Trophoblast cell (in vitro differentiated cells and primary cell): Measurements from ENCODE around the gene OR2B3.

Experiments used
- DNase-seq, 2 donors: peaks; one replicate each; pipeline ENCODE4 v3.0.0-alpha.2; 2016
- H2AFZ ChIP-seq: 2 replicates; pipeline ENCODE4 v1.6.1; 2013; ENCODE audit warnings: low read length, moderate library complexity, mild to moderate bottlenecking; ENCODE audit not compliant: insufficient read depth, poor library complexity
- H2AK5ac ChIP-seq: 2 replicates; pipeline ENCODE4 v1.6.1; 2013; ENCODE audit warnings: mild to moderate bottlenecking, low read length
- H2BK120ac ChIP-seq: 2 replicates; pipeline ENCODE4 v1.6.1; 2013; ENCODE audit warnings: low read length, mild to moderate bottlenecking, moderate library complexity; ENCODE audit not compliant: insufficient read depth, poor library complexity
- H2BK12ac ChIP-seq: 2 replicates; pipeline ENCODE4 v1.6.1; 2013; ENCODE audit warnings: mild to moderate bottlenecking, low read length, moderate library complexity
- H2BK5ac ChIP-seq: 2 replicates; pipeline ENCODE4 v1.6.1; 2013; ENCODE audit warnings: low read length, low read depth, moderate library complexity, mild to moderate bottlenecking; ENCODE audit not compliant: poor library complexity
- H3K14ac ChIP-seq: 2 replicates; pipeline ENCODE4 v1.6.1; 2013; ENCODE audit warnings: mild to moderate bottlenecking, low read length
- H3K18ac ChIP-seq: 2 replicates; pipeline ENCODE4 v1.6.1; 2013; ENCODE audit warnings: mild to moderate bottlenecking, low read length
- H3K23ac ChIP-seq: 2 replicates; pipeline ENCODE4 v1.6.1; 2013; ENCODE audit warnings: low read length
- H3K27ac ChIP-seq: 2 replicates; pipeline ENCODE4 v1.5.1; 2013; ENCODE audit warnings: low read depth, mild to moderate bottlenecking, inconsistent platforms, low read length, moderate library complexity
- H3K27me3 ChIP-seq: 2 replicates; pipeline ENCODE4 v1.6.1; 2013; ENCODE audit warnings: inconsistent platforms, mild to moderate bottlenecking, low read length, moderate library complexity; ENCODE audit not compliant: insufficient read depth
- H3K36me3 ChIP-seq, 2 experiments: 1 replicate in 1 of 2; 2 replicates in 1 of 2; pipeline ENCODE4 v1.6.1; 2013; ENCODE audit warnings: low read length in 2 of 2, mild to moderate bottlenecking in 2 of 2, moderate library complexity in 1 of 2; ENCODE audit not compliant: insufficient read depth in 2 of 2, control insufficient read depth in 1 of 2
- H3K4ac ChIP-seq: 2 replicates; pipeline ENCODE4 v1.6.1; 2013; ENCODE audit warnings: low read depth, mild to moderate bottlenecking, low read length, moderate library complexity
- H3K4me1 ChIP-seq, 2 experiments: 1 replicate in 1 of 2; 2 replicates in 1 of 2; pipeline ENCODE4 v1.6.1; 2013; ENCODE audit warnings: low read length in 2 of 2, mild to moderate bottlenecking in 2 of 2, moderate library complexity in 1 of 2; ENCODE audit not compliant: insufficient read depth in 2 of 2, control insufficient read depth in 1 of 2
- H3K4me2 ChIP-seq: 2 replicates; pipeline ENCODE4 v1.6.1; 2013; ENCODE audit warnings: inconsistent platforms, mild to moderate bottlenecking, low read length, moderate library complexity
- H3K4me3 ChIP-seq: 2 replicates; pipeline ENCODE4 v1.5.1; 2013; ENCODE audit warnings: mild to moderate bottlenecking, low read depth, low read length, inconsistent platforms
- H3K79me1 ChIP-seq: one replicate; pipeline ENCODE4 v1.6.1; 2013; ENCODE audit warnings: low read length
- H3K79me2 ChIP-seq: 2 replicates; pipeline ENCODE4 v1.6.1; 2013; ENCODE audit warnings: low read length, mild to moderate bottlenecking; ENCODE audit not compliant: control insufficient read depth, insufficient read depth, poor library complexity
- H3K9ac ChIP-seq: 2 replicates; pipeline ENCODE4 v1.6.1; 2013; ENCODE audit warnings: mild to moderate bottlenecking, low read length
- H3K9me3 ChIP-seq: 2 replicates; pipeline ENCODE4 v1.6.1; 2013; ENCODE audit warnings: low read depth, mild to moderate bottlenecking, control low read depth, inconsistent platforms, low read length; ENCODE audit not compliant: insufficient read depth
- H4K12ac ChIP-seq: 2 replicates; pipeline ENCODE4 v1.6.1; 2013; ENCODE audit warnings: low read depth, mild to moderate bottlenecking, low read length, moderate library complexity
- H4K8ac ChIP-seq: 2 replicates; pipeline ENCODE4 v1.6.1; 2013; ENCODE audit warnings: low read depth, mild to moderate bottlenecking, low read length, moderate library complexity
- H4K91ac ChIP-seq: one replicate; pipeline ENCODE4 v1.6.1; 2013; ENCODE audit warnings: low read depth, mild to moderate bottlenecking, low read length, moderate library complexity
- WGBS: extraction: QIAGEN DNeasy Blood & Tissue Kit; methylation state at CpG from one replicate; pipeline ENCODE4 v1.1.7; 2013; ENCODE audit warnings: missing lambda C conversion rate; ENCODE audit not compliant: insufficient read length, insufficient coverage; ENCODE audit errors: extremely low coverage; 5-methylcytosine and 5-hydroxymethylcytosine counted together

The OR2B3 gene

GRCh38 chr6:29097803-29098202 is 10.7 kb upstream of the OR2B3 start:
- Histone ChIP-seq H3K79me2 (no peaks in the 10 kb centered on the region), H3K79me1 (no peaks in the 10 kb centered on the region), H2AK5ac (no peak overlapping the region), H3K4ac (no peak overlapping the region), H2AFZ (no peak overlapping the region), H2BK120ac (no peak overlapping the region), H3K9me3 (no peaks in the 10 kb centered on the region), H2BK5ac (no peak overlapping the region), H3K4me3 (no peak overlapping the region), H2BK12ac (no peak overlapping the region), H4K91ac (no peak overlapping the region), H3K14ac (no peak overlapping the region), H3K27me3 (no peaks in the 10 kb centered on the region), H3K9ac (no peak overlapping the region), H3K23ac (no peak overlapping the region), H3K4me2 (no peak overlapping the region), H4K8ac (no peak overlapping the region), H4K12ac (no peak overlapping the region), H3K36me3 (no peaks in the 10 kb centered on the region), H3K4me1 (no peaks in the 10 kb centered on the region), H3K27ac (no peak overlapping the region), H3K18ac (no peak overlapping the region)
- DNase-seq = no peak
- WGBS = no CpG with 5 or more reads among the region's 1 CpG

- H3K9me3 ChIP-seq = no peaks in the 10 kb centered on the region
- no peak for DNase-seq
- no peaks in the 10 kb centered on the region for H3K79me2 ChIP-seq
- H3K27ac ChIP-seq = no peak overlapping the region
- no peak overlapping the region for H4K91ac ChIP-seq
- no peaks in the 10 kb centered on the region for H3K79me1 ChIP-seq
- no peak overlapping the region for H4K8ac ChIP-seq
- H2AFZ ChIP-seq = no peak overlapping the region
- no peaks in the 10 kb centered on the region for H3K36me3 ChIP-seq
- no peak overlapping the region for H3K4me2 ChIP-seq
- H2BK5ac ChIP-seq = no peak overlapping the region
- no peak overlapping the region for H3K9ac ChIP-seq
- WGBS = no CpG with 5 or more reads among the region's 3 CpGs
- no peak overlapping the region for H3K4ac ChIP-seq
- no peak overlapping the region for H2BK120ac ChIP-seq
- H3K18ac ChIP-seq = no peak overlapping the region
- H3K4me1 ChIP-seq = no peaks in the 10 kb centered on the region
- no peak overlapping the region for H3K4me3 ChIP-seq
- H3K23ac ChIP-seq = no peak overlapping the region
- no peak overlapping the region for H4K12ac ChIP-seq
- no peak overlapping the region for H2BK12ac ChIP-seq
- H3K14ac ChIP-seq = no peak overlapping the region
- no peaks in the 10 kb centered on the region for H3K27me3 ChIP-seq
- no peak overlapping the region for H2AK5ac ChIP-seq
Observed at GRCh38 chr6:29092957-29093356, 5.8 kb upstream of the OR2B3 start.

DNA sequence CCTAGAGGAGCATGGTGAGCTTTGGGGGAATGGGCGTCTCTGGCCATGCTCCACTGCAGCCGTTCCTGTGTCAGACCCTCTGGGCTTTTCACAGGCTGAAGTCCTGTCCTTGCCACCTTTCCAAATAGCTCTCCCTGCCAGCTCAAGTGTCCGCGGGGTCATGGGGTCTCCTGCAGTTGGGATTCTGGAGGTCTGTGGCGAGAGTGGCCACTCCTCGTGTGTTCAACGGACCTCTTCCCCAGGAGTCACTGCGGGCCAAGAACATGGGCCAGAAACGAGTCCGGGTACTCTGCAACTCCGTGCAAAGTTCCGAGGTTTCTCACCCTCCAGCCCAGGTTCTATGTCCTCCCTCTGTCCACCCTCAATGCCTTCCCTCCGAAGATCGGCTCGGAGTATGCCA is 4.7 kb downstream of the OR2B3 start:
- no peak overlapping the region for H2BK5ac ChIP-seq
- no CpG with 5 or more reads among the region's 15 CpGs for WGBS
- H2AK5ac ChIP-seq = no peak overlapping the region
- H3K4ac ChIP-seq = no peak overlapping the region
- H3K9me3 ChIP-seq = peaks cover 2% of the 10 kb centered on the region
- H3K23ac ChIP-seq = no peak overlapping the region
- no peak overlapping the region for H4K12ac ChIP-seq
- H3K79me2 ChIP-seq = no peaks in the 10 kb centered on the region
- no peak overlapping the region for H4K91ac ChIP-seq
- no peak overlapping the region for H4K8ac ChIP-seq
- no peak overlapping the region for H3K27ac ChIP-seq
- H2BK12ac ChIP-seq = no peak overlapping the region
- H3K18ac ChIP-seq = no peak overlapping the region
- H3K79me1 ChIP-seq = no peaks in the 10 kb centered on the region
- H3K4me1 ChIP-seq = no peaks in the 10 kb centered on the region
- no peak for DNase-seq
- H2AFZ ChIP-seq = no peak overlapping the region
- no peak overlapping the region for H3K4me3 ChIP-seq
- H2BK120ac ChIP-seq = no peak overlapping the region
- no peak overlapping the region for H3K14ac ChIP-seq
- H3K4me2 ChIP-seq = no peak overlapping the region
- no peaks in the 10 kb centered on the region for H3K36me3 ChIP-seq
- H3K9ac ChIP-seq = no peak overlapping the region
- H3K27me3 ChIP-seq = no peaks in the 10 kb centered on the region

DNA sequence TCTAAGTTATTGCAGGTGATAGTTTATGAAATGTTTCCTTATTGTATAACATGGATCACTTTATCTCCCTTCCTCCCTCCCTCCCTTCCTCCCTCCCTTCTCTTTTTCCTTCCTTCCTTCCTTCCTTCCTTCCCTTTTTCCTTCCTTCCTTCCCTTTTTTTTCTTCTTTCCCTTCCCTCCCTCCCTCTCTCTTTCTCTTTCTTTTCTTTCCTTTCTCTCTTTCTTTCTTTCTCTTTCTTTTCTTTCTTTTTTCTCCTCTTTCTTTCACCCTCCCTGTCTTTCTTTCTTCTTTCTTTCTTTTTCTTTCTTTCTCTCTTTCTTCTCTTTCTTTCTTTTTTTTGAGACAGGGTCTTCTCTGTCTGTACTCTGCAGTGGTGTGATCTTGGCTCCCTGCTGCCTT is 5.8 kb downstream of the OR2B3 start:
- Histone ChIP-seq H2BK120ac (no peak overlapping the region), H2AK5ac (no peak overlapping the region), H2AFZ (no peak overlapping the region), H3K4me3 (no peak overlapping the region), H3K36me3 (no peaks in the 10 kb centered on the region), H4K8ac (no peak overlapping the region), H3K79me2 (no peaks in the 10 kb centered on the region), H3K79me1 (no peaks in the 10 kb centered on the region), H3K4ac (no peak overlapping the region), H3K14ac (no peak overlapping the region), H3K23ac (no peak overlapping the region), H4K12ac (no peak overlapping the region), H3K4me1 (no peaks in the 10 kb centered on the region), H3K27ac (no peak overlapping the region), H3K18ac (no peak overlapping the region), H3K27me3 (no peaks in the 10 kb centered on the region), H2BK12ac (no peak overlapping the region), H4K91ac (no peak overlapping the region), H3K9ac (no peak overlapping the region), H2BK5ac (no peak overlapping the region), H3K9me3 (peaks cover 2% of the 10 kb centered on the region), H3K4me2 (no peak overlapping the region)
- no peak for DNase-seq

- no peak overlapping the region for H3K18ac ChIP-seq
- no peak overlapping the region for H3K14ac ChIP-seq
- no peak overlapping the region for H2BK120ac ChIP-seq
- H3K4ac ChIP-seq = no peak overlapping the region
- WGBS = no CpG with 5 or more reads among the region's 1 CpG
- no peak for DNase-seq
- H2BK5ac ChIP-seq = no peak overlapping the region
- H3K36me3 ChIP-seq = no peaks in the 10 kb centered on the region
- H4K8ac ChIP-seq = no peak overlapping the region
- no peaks in the 10 kb centered on the region for H3K79me1 ChIP-seq
- no peak overlapping the region for H2AK5ac ChIP-seq
- H3K9me3 ChIP-seq = peaks cover 2% of the 10 kb centered on the region
- no peak overlapping the region for H2AFZ ChIP-seq
- H3K9ac ChIP-seq = no peak overlapping the region
- H3K27ac ChIP-seq = no peak overlapping the region
- H3K4me2 ChIP-seq = no peak overlapping the region
- H4K12ac ChIP-seq = no peak overlapping the region
- no peaks in the 10 kb centered on the region for H3K4me1 ChIP-seq
- H3K79me2 ChIP-seq = no peaks in the 10 kb centered on the region
- H3K4me3 ChIP-seq = no peak overlapping the region
- H2BK12ac ChIP-seq = no peak overlapping the region
- no peak overlapping the region for H3K23ac ChIP-seq
- no peaks in the 10 kb centered on the region for H3K27me3 ChIP-seq
- no peak overlapping the region for H4K91ac ChIP-seq
Observed at GRCh38 chr6:29079203-29079602, 7.9 kb downstream of the OR2B3 start.
